ENCODE measurements around the gene AFF3. TPM values are rescaled to one million over a fixed set of nuclear protein-coding genes. Genes with fewer than 3 reads are reported as not detected.

Gene AFF3
- total and polyA plus RNA-seq, 12 donors, result 0.39 to 16.9 (median 7.0) TPM

GRCh38 chr2:99652862-99653261, 489.5 kb downstream of the AFF3 start:
- no peak overlapping the region for H3K4me3 ChIP-seq
- DNase-seq (no peak), ATAC-seq (no peak)
- H3K36me3 ChIP-seq, result no peaks in the 10 kb centered on the region
- H3K27me3 ChIP-seq, result no peaks in the 10 kb centered on the region
- WGBS, 2 donors, result 65 to 79% methylated on average over 8 of the region's 8 CpGs
- H3K27ac ChIP-seq, result no peak overlapping the region
- no peaks in the 10 kb centered on the region for H3K9me3 ChIP-seq
- intact Hi-C loops (cut with DNase I), result no loop called here
- peaks cover 3 to 31% (median 19%) of the 10 kb centered on the region in 9 donors for H3K4me1 ChIP-seq
- no peak for TF ChIP-seq CTCF (IDR thresholded peaks at IDR 0.05)

- no peak for TF ChIP-seq CTCF (IDR thresholded peaks at IDR 0.05)
- Histone ChIP-seq H3K4me1 (peaks cover 3 to 31% (median 18%) of the 10 kb centered on the region in 9 donors), H3K27ac (no peak overlapping the region), H3K9me3 (no peaks in the 10 kb centered on the region), H3K36me3 (no peaks in the 10 kb centered on the region), H3K4me3 (no peak overlapping the region), H3K27me3 (no peaks in the 10 kb centered on the region)
- intact Hi-C loops (cut with DNase I), result no loop called here
- WGBS, 2 donors, result 80 to 85% methylated on average over 9 of the region's 9 CpGs
- DNase-seq, result no peak
- no peak for ATAC-seq
Observed at GRCh38 chr2:99651930-99652670, 490.3 kb downstream of the AFF3 start.

- Histone ChIP-seq H3K27me3 (no peaks in the 10 kb centered on the region), H3K36me3 (no peaks in the 10 kb centered on the region), H3K4me1 (peaks cover 5 to 34% (median 15%) of the 10 kb centered on the region in 9 donors), H3K4me3 (no peak overlapping the region), H3K27ac (peak overlapping the region in 7 of 10 donors; percentile 55 to 85 (median 75)), H3K9me3 (no peaks in the 10 kb centered on the region)
- intact Hi-C loops (cut with DNase I), result loop anchor here in 1 of 10 donors (10.0 kb wide), 1 partner anchor 46 kb away; no protein-coding TSS in a partner anchor
- DNase-seq (no peak), ATAC-seq (peak in 2 of 8 donors; percentile 5 to 11)
- WGBS, 2 donors, result 66% methylated on average over 13 of the region's 13 CpGs
- no peak for TF ChIP-seq CTCF (IDR thresholded peaks at IDR 0.05)
Observed at GRCh38 chr2:99648906-99649789, 493.2 kb downstream of the AFF3 start.

GRCh38 chr2:99648178-99648844, 494.1 kb downstream of the AFF3 start:
- Histone ChIP-seq H3K27ac (peak overlapping the region; percentile 31 to 85 (median 70)), H3K9me3 (no peaks in the 10 kb centered on the region), H3K4me3 (no peak overlapping the region), H3K27me3 (no peaks in the 10 kb centered on the region), H3K36me3 (no peaks in the 10 kb centered on the region), H3K4me1 (peaks cover 7 to 40% (median 21%) of the 10 kb centered on the region in 9 donors)
- peak; percentile 30 for DNase-seq
- peak; percentile 63 to 89 (median 76) for ATAC-seq
- intact Hi-C loops (cut with DNase I), result loop anchor here in 1 of 10 donors (10.0 kb wide), 1 partner anchor 46 kb away; no protein-coding TSS in a partner anchor
- no peak for TF ChIP-seq CTCF (IDR thresholded peaks at IDR 0.05)
- WGBS, 2 donors, result 39 to 40% methylated on average over 4 of the region's 4 CpGs
